HG02571 (cell line): ENCODE measurements around the gene TMX2.
"Not testable (repeated sequence)": the region's sequence is repeated elsewhere in the genome, so short reads cannot be mapped to it uniquely, and the experiment has no call there.

Experiments used
- ATAC-seq: cut with Tn5 transposase; IDR thresholded peaks from one replicate; pipeline ENCODE4 v1.9.1; 2021; ENCODE audit warnings: mild to moderate bottlenecking, moderate library complexity; ENCODE audit not compliant: unreplicated experiment

TMX2 gene

DNA sequence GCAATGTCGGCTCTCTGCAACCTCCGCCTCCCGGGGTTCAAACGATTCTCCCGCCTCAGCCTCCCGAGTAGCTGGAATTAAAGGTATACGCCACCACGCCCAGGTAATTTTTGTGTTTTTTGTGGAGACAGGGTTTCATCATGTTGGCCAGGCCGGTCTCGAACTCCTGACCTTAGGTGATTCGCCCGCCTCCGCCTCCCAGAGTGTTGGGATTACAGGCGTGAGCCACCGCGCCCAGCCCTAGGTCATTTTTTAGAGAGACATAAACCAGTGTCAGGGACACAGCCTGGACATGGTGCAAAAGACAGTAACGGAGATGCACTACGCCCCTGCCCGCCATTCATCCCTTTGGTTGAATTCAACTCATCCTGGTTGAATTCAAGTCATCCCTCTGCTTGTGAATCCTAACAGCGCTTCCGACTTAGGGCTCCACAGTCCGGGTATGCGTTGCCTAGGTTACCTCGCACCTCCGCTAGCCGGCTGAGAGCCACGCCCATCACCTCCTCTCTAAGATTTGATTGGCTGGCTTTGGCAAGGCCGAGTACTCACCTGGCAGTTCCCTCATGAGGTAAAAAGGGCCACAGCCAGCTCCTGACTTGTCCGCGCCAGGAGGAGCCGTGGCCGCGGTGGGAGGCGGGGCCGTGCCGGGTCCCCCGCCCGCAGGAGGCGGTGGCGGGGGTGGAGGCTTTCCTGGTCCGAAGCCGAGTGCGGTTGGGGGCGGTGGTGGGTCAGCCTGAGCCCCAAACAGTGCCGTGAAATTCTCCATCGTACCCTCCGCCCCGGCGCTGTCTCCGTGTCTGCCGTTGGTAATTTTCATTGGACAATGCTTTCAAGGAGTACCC is 758 bp upstream of the TMX2 start, which contains the start of gene MED19:
Gene MED19, minus strand, starts transcription at position 802 of the 842 bp plus-strand sequence. Its CDS starts 36 bp downstream, at position 766.
- peak; percentile 40 for ATAC-seq

DNA sequence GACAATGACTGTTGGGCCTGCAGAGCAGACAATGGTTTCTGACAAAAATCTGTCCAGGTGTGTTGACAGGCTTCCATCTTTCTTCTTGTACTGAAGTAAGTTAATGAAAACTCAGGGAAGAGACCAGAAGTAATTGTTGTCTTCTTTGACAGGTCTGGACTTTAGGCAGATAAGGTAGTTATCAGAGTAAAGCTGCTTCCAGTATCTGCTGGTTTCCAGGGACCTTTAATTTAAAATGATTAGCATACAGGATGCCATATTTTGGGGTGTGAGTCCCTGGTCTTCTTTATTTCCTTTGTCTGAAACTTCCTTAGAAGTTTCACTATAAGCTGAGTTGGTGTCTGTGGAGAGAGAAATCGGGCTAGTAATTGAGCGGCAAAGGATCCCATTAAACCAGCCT is 1.4 kb downstream of the TMX2 start:
- no peak for ATAC-seq

- not testable (repeated sequence) for ATAC-seq
Measured at GRCh38 chr11:57716726-57717125, 4.3 kb downstream of the TMX2 start.

DNA sequence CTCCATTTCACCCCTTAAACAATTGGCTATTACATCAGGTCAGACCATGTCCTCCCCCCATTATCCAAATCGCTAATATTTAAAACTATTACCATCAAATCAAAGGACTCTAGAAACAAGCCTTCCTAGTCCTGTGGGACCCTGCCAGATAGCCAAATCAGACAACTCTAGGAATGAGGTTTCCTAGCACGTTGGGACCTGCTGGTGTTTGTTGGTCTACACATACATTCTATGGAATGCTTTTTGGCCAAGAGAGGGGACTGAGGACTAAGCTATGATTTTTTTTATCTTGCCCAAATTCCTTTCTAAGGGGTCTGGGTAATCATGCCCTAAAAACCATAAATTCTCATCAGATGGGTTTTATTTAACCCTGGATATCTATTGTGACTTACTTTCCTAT is 14.8 kb downstream of the TMX2 start:
- no peak for ATAC-seq

- no peak for ATAC-seq
Measured at GRCh38 chr11:57728829-57729228, 16.4 kb downstream of the TMX2 start.

DNA sequence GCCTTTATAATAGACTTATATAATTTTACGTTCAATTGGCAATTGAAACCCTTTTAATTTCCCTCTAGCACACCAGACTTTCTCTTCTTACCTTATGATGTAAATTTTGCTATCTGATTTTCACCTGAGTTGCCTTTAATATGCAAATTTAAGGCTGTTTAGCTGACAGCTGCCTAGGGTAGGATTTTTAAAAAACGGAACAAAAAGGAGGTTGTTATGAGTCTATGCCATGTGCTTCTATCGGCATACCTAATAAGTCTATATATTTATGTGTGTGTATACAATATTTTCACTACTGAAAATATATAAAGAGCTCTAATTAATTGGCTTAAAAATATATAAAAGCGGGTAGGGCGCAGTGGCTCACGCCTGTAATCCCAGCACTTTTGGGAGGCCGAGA is 17.1 kb downstream of the TMX2 start:
- ATAC-seq = no peak

GRCh38 chr11:57732661-57733060 is 20.3 kb downstream of the TMX2 start:
- ATAC-seq = no peak

DNA sequence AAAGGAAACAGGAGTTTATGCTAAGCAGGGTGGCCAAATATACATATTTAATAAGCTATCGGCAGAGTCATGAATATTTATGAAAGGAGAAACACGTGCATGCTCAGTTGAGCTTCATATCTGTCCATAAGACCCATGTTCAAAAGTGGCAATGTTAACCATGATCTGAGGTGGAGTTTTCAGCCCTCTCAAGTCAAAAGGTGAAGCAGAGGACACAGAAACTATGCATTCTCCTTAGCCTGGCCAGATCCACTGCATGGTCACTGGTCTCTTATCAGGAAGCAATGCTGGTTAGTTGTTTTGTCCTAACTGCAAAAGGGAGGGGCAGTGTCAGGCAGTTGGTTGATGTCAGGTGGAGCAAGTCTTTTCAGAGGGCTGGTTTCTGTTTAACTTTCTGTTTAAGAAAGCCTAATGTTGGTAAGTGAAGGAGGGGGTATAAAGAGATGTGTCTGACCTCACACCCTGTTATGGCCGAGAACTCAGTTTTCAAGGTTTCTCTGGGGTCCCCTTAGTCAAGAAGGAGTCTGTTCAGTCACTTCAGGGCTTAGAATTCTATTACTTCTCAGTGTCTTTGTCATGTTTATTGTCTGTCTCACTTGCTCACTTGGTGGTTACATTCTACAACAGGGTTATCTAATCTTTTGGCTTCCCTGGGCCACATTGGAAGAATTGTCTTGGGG is 23.4 kb downstream of the TMX2 start:
- ATAC-seq = no peak

- peak; percentile 86 for ATAC-seq
Measured at GRCh38 chr11:57741132-57742086, 29.0 kb downstream of the TMX2 start, which contains the start of gene SELENOH. Gene SELENOH (plus strand): TSS chr11:57741491. CDS start chr11:57741596, 105 bp downstream.

GRCh38 chr11:57742087-57742452 is 29.7 kb downstream of the TMX2 start:
- ATAC-seq = no peak

DNA sequence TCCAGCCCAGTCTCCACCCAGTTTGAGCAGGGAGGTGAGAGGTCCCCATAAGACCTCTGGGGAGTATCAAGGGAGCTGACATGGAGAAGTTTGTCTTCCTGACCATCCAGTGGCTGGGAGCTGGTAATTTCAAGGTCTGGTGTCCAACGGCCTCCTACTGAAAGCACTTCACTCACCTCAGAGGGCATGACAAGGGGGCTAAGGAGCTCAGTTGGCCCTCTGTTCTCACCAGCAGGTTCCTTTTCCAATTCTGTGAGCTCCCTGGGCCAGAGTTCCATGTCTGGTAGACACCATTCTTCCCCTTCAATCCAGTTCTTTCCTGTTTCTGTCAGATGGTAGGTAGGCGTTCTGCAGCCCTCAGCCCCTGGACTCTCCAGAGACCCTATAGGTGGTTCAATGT is 32.0 kb downstream of the TMX2 start:
- ATAC-seq = no peak

DNA sequence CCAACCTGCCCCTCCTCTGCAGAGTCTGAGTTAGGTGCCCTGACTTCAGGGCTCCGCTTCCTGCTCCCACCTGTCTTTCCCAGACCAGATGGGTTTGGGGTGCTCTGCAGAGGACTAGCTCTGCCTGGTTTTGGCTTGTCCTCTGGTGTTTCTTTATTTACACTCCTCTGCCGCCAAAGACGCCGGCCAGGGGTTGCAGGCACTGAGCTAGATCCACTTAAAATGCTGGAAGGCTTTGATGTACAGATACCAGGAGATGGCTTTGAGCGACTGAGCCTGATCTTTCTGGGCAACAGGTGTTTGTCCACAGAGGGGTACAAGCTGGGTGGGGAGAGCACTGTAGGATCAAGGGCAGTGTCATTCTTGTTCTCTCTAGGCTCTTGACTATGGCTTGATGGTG is 32.8 kb downstream of the TMX2 start:
- no peak for ATAC-seq

DNA sequence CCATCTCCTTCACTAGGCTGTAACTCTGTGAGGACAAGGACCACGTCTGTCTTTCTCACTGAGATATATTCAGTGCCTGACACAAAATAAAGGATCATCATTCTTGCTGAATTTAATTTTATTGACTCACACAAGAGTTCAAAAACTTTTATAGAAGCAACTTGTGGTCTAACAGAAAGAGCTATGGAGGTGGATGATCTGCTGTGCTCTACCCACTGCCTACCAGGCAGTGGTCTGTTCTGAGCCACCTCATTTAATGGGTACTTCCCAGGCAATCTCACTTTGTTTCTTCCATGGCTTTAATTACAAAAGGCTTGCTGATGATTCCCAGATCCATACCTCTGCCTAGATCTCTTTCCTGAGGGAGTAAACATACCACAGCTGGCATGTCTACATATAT is 34.5 kb downstream of the TMX2 start:
- ATAC-seq = no peak

- no peak for ATAC-seq
Measured at GRCh38 chr11:57751176-57751575, 38.8 kb downstream of the TMX2 start.

DNA sequence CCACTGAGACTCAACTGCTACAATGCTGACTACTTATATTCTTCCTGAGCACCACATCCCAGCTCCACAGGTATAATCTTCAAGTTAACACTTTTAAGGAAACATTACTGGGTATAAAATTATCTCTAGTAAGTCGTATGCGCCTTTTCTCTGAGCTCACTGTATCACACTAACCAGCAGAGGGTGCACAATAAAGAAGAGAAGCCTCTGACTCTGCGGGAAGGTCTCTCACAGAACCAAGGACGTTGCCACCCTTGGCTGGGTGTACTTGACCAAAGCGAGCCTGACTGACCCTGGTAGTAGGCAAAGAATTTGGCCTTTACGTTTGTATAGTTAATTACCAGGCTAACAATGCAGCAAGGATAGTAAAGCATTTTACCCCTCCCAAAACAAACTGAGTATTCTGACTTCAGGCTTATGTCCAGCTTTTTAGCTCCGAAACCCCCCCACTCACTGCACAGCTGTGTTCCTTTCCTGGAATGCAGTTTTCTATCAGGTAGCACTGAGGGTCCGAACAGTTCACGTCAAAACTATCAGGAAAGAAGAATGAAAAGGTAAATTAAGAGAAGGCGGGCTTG is 39.4 kb downstream of the TMX2 start, which contains the start of gene BTBD18:
Gene BTBD18, minus strand, starts transcription at position 144 of the 578 bp plus-strand sequence. CDS start 631 bp downstream, outside the sequence.
- no peak for ATAC-seq

GRCh38 chr11:57752954-57753353 is 40.6 kb downstream of the TMX2 start:
- no peak for ATAC-seq

DNA sequence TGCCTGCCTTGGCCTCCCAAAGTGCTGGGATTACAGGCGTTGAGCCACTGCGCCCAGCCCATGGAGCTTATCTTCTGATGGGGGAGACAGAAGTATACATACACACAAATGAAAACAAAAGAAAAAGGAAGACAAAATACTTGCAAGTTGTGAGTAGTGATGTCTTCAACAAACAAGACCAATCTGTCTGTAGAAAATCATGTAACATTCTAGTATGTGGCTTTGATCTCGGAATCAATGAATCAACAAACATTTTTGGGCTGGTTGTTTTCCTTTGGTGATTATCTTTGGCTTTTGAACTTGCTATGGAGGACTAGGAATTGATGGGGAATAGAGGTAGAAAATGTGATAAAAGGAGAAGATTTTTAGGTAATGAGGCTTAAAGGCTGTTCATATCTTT is 45.8 kb downstream of the TMX2 start:
- ATAC-seq = no peak

GRCh38 chr11:57761301-57762234 is 49.2 kb downstream of the TMX2 start, which contains the start of gene CTNND1:
Gene CTNND1 (plus strand): TSS chr11:57761802. CDS start chr11:57791479, 29,677 bp downstream.
- ATAC-seq = peak; percentile 93

GRCh38 chr11:57762235-57762861 is 50.0 kb downstream of the TMX2 start:
- ATAC-seq = no peak
